Measurements from ENCODE around the gene RPS23.
"Not testable (repeated sequence)": the region's sequence is repeated elsewhere in the genome, so short reads cannot be mapped to it uniquely, and the experiment has no call there.

Gene RPS23

DNA sequence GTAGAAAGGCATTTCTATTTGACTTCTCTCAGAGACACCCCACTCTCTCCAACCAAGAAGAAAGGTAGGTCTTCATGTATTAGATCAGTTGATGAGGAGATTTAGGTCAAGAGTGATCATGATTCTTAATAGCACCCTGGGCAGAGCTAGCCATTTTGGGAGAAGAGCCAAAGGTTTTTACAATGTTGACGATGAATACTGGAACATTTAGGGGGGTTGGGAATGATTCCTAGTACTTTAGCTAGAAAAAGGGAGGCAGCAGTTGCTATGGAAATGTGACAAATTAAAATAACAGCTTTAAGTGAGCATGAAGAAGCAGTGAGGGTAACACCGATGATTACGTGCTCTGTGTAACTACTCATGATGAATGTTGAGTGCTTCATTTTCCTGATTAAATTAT, 9.5 kb upstream of the RPS23 start:
- no peak for DNase-seq

DNA sequence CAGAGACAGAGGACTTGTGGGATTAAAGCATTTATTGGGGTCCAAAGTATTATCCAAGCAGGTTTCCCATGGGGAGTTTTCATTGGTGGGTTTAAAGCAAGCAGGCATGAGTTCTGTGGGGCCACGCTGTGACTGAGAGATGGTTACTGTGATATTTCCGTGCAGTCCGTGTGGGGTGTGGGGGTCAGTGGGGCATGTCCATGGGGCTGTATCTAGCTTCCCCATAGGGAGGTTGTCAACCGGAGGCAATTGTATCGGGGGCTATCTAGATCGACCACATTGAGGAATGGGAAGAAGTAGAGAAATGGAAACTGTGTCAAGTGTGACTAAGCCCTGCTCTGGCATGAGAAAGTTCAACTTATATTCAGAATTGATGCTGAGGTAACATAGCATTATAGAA, 7.1 kb upstream of the RPS23 start:
- DNase-seq = no peak

DNA sequence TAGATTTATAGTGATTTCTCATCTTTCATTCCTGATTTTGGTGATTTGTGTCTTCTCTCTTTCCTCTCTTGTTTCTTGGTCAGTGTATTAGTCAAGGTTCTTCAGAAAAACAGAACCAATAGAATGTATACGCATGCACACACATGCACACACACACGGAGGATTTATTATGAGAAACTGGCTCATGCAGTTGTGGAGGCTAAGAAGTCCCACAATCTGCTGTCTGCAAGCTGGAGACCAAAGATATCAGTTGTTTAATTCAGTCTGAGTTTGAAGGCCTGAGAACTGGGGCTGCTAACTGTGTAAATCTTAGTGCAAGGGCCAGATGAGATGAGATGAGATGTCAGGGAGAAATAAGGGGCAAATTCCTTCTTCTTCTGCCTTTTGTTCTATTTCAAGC, 5.7 kb upstream of the RPS23 start:
- DNase-seq = no peak

DNA sequence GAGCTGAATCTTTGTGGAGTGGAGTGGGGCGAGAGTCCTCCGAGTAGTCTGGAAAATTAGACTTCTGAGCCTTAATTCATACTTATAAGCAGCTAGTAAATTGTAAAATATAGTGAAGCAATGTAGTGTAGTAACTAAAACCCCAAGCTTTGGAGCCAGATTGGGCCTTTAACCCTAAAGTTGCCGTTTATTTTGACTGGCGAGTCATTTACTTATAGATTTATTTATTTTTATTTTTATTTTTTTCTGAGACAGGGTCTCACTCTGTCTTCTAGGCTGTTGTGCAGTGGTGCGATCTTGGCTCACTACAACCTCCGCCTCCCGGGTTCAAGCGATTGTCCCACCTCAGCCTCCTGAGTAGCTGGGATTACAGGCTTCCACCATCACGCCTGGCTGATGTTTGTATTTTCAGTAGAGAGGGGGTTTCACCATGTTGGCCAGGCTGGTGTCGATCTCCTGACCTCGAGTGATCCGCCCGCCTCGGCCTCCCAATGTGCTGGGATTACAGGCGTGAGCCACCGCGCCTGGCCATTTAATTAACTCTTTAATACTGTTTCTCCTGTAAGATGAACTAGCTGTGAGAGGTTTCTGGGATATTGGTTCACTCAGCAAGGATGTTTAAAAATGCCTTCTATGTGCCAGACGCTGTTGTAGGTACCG, 687 bp upstream of the RPS23 start:
- DNase-seq = no peak

DNA sequence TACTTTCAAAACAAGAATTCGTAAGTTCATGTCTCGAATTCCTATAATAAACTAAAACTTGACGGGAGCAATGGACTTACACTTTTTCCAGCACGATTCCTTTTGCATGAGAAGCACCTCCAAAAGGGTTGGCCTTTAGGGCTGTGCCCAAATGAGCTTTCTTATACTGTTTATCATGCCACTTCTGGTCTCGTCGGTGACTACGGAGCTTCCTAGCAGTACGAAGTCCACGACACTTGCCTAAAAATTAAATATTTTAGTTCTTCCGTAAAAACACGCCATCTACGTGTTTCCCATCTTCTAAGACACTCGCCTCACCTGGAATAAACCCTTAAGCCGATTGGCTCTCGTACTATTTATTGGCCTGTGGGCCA, 554 bp downstream of the RPS23 start:
- DNase-seq = no peak

DNA sequence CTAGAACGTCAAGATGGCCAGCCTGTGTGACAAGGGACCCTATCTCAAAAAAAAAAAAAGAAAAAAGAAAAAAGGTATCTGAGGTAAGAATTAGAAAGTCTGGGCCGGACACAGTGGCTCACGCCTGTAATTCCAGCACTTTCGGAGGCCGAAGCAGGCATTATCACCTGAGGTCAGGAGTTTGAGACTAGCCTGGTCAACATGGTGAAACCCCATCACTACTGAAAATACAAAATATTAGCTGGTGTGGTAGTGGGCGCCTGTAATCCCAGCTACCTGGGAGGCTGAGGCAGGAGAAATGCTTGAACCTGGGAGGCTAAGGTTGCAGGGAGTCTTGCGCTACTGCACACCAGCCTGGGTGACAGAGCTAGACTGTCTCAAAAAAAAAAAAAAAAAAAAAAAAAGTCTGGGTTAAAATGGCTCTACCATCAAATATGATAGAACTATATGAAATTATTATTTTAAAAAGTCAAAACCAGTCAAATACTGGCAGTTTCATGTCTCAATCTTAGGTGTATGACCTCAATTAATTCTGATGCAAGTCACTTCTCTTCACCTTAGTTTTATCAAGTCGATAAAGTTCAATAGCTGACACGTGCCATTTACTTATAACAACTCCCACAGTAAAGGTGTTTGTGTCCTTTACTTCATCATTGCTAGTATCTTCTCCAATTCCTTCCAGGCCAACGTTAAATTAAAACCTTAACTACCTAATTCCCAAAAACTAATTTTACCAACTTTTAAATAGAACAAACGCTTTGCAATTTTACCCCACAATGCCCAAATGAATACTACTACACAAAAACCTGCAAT, 1.1 kb downstream of the RPS23 start:
- no peak for DNase-seq

DNA sequence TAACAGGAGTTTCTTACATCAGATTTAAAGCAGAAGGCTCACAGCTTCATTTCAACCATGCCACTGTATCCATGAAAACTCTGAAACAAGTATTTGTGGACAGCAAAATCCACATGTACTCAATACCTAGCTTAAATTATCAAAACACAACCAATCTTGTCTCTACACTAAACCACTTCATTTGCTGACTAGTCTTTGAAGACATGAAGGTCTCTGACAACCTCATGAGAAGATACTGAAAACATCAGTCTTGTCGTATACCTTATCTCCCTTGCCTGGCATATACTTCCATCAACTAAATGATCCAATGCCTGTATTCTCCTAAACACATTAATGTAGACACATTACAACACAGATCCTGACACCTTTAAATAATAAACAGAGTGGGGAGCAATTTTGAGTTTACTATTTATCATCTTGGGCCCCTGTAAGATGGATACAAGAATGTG, 2.9 kb downstream of the RPS23 start:
- DNase-seq = no peak

DNA sequence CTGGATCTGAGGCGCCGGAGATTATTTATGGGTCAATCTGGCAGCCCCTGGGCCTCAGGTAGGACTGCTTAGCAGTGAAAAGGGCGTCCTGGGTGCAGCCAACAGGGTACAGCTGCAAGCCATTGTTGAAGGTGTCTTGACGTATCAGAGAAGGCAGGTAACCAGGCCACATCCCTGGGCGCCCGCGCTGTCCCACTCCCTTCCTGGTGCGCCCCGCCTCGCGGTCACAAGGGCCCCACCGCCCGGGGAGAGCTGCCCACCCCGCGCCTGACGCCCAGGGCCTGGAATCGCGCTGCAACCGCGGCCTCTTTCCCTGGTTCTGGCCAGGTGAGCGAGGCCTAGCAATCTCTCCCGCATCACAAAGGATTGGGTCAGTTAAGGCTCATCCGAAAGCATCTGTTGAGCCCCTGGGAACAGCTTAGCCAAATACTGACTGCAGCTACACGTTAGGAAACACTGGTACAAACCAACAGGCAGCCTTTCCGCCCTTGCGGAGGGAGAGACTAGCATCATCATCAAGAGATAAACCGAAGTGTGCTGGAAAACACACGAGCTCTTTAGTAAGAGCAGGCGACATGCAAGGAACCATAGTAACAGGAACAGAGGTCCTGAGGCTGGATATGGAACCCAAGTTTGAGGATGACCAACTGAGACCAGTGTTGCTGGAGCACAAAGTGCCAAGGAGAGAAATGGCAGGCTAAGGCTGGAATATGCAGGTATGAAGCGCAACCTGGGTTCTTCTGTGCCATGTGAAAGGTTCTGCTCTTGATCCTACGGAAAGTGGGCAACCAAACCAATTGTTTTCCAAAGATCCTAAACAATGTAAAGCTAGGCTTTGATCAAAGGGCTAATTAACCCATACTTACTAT, 3.6 kb downstream of the RPS23 start:
- no peak for DNase-seq

DNA sequence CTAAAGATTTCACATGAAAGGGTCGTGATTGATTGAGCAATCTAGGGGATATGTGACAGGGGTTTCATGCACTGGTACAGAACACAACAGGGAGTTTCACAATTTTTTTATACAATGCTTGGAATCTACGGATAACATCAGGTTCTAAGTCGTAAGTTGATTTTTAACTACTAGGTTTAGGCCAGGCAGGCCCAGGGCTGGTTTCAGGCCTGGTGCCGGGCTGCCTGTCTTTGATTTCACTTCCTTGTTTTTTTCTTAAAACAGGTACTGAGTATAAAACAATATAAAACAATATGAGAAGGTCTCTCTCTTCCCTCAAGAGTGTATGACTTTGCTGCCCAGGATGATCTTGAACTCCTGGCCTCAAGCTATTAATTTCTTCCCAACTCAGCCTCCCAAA, 4.7 kb downstream of the RPS23 start:
- not testable (repeated sequence) for DNase-seq

DNA sequence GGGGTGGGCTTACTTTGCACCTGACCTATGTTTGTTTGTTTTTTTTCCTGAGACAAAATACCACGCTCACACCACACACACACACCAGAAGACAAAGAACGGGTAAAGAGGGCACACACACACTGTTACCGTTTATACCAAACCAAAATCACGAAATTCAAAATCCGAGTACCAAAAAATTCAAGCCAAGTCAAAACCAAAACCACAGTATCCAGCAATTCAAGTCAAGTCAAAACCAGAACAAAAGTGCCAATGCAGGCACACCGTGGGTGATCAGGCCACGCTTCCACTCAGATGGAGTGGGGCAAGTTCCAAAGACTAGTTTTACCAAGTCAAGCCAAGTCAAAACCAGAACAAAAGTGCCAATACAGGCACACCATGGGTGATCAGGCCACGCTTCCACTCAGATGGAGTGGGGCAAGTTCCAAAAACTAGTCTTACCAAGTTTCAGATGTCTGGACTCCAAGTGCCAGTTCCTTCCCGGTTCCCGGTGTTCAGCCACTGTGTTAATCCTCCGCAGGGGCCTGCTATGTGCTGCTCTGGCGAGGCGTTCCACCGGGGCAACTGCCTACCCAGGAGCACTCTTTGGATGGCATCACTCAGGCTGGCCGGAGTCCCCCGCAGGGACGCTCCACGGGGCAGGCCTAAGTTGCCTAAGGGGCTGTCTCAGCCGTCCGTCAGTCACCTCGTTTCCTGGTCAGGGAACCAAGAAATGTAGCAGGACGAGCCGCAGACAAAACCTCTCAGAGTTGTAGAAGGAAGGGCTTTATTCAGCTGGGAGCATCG, 5.4 kb downstream of the RPS23 start:
- not testable (repeated sequence) for DNase-seq

DNA sequence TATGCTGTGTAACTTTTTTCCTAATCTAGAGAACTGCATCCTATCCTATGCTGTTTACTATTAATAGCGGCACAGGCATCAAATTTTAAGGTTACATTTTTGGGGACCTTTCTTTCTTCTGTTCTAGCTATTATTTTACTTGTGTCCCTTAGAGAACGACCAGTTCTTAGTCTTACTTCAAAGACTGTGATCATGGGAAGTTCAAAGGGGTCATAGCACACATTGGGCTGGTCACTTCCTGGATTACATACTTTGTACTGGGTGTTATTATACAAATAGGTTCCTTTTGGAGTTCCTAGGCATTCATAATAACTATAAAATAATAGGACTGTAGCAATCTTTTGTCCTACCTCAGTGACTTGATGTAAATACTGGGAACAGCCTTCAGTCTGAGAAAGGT, 8.8 kb downstream of the RPS23 start:
- DNase-seq = not testable (repeated sequence)

DNA sequence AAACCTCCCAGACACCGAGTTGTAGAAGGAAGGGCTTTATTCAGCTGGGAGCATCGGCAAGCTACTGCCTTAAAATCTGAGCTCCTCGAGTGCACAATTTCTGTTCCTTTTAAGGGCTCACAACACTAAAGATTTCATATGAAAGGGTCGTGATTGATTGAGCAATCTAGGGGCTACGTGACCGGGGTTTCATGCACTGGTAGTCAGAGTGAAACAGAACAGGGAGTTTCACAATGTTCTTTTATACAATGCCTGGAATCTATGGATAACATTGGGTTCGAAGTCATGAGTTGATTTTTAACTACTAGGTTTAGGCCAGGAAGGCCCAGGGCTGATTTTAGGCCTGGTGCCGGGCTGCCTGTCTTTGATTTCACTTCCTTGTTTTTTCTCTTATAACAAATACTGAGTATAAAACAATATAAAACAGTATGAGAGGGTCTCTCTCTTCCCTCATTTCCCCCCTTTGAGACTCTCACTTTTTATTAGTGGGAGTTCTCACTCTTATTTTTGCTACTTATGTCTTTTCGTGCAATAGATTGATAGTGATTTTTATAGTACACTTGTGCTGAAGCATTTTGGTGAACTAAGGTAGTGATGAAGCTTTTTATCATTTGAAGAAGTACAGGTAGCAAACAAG, 10.7 kb downstream of the RPS23 start:
- DNase-seq = not testable (repeated sequence)

DNA sequence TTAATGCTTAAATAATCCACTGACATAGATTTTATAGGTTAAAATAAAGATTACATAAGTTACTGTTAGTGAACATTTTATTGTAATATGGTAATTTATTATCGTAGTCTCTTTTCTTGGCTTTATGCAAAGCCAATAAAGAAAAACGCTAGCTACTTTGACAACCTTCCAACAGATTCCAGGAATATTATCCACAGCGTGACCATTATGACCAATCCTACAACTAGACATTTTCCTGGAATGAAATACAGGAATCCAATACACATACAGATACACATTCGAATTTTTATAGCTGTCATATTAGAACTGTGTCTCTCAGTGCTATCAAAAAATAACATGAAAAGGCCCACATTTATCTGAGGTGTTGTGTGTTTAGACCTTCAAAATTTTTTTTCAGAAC, 13.1 kb downstream of the RPS23 start:
- no peak for DNase-seq

DNA sequence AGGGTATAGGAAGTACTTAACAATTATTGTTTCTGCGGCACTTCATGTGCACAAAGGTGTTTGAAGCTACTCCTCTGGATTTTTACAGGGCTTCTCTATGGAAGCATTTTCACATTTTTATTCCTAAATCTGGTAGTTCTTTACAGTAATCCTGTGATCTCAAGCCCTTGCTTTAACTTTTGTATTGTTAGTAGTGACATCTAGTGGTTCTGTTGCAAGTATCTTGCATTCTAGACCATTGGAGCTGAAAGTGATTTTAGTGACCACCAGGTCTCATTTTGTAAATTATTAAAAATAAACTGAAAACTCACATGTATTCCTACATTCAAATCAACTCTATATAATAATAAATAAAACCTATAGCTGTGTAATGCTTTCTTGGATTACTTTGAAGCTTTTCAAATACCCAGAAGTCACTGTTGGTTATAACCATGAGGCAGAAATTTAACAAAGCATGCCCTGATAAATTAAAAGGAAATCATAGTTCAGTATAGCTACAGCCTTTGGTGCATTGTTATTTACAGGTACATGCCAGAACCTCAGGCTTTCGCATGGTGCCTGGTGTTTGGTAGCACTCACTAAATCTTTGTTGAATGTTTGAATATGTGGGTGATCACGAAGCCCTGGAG, 18.9 kb downstream of the RPS23 start:
- no peak for DNase-seq

DNA sequence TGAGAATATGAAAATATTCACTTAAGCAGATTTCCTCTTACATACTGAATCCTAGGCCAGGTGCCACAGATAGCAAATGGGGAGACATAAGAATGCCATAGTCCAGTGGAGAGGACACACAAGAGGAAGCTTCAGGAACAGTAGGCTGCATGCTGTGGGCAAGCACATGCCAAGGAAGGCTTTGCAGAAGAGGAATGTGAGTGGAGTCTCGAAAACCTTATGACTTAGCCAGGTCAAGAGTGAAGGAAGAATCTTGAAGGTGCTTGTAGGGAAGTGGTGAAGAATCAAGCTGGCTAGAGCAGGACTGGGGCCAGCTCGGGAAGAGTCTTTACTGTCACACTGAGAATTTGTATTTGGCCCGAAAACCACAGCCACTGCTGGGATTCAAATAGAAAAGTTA, 20.4 kb downstream of the RPS23 start:
- no peak for DNase-seq

DNA sequence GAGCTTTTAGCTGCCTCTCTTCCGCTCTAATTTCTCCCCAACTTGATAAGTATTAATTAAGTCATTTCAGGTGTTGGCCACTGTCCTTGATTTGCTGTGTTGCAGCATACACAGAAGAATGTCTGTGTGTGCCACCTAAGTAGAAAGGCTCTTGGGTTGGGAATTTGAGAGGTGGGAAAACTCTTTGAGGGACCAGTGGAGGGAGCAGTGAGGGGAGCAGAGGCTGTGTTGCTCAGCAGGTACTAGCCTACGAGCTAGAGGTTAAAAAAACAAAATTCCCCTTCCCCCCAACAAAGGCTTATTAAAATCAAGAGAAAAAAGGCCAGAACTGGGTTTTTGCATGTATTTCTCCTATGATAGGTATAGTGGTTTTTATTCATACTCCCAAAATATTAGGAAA, 20.9 kb downstream of the RPS23 start:
- no peak for DNase-seq

DNA sequence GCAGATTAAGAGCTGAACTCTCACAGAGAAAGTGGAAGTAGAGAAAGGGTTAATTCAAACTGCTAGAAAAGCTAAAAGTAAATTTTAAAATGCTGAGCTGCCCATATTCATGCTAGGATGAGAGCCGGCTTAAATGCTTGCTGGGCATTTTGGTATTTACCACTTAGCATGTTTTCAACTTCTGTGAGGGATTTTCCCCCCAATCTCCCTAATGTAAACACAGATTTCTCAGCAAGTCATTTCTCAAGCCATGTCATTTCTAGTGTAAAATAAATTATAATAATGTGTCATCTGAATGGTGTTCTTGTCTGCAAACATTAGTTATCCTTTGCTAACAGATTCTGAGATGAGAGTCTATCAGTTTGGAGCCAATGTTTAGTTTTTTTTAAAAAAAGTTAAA, 22.3 kb downstream of the RPS23 start:
- DNase-seq = no peak

DNA sequence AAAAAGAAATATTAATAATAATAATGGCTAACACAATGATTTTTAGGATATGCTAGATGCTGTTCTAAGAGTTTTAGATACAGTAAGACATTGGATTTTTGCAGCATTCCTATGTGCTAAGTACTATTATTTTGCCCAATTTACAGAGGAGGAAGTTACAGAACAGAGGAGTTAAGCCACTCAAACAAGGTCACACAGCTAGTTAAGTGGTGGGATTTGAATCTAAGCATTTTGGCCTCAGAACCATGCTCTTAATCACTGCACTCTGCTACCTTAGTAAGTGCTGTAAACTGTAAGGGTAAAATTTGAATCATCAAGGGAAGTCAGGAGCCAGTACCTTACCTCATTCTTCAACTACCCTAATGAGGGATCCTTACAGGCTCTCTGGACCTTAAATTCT, 25.4 kb downstream of the RPS23 start:
- no peak for DNase-seq

DNA sequence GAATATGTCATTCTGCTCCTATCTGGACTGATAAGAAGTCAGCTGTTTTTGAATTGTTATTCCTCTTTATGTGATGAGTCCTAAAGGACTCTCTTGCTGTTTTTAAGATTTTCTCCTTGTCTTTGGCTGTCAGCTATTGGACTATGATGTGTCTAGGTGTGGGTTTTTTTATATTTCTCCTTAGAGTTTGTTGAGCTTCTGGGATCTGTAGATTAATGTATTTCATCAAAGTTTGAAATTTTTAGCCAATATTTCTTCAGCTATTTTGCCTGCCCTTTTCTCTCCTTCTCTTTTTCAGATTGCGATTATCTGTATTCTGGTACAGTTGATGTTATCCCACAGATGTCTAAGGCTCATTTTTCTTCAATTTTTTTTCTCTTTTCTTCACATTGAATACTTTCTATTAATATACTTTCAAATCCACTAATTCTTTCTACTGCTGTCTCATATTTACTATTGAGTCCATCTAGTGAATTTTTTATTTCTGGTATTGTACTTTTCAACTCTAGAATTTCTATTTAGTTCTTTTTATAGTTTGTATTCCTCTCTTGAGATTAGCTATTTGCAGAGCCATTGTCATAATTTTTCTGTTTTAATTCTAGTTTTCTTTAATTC, 31.1 kb downstream of the RPS23 start:
- no peak for DNase-seq

DNA sequence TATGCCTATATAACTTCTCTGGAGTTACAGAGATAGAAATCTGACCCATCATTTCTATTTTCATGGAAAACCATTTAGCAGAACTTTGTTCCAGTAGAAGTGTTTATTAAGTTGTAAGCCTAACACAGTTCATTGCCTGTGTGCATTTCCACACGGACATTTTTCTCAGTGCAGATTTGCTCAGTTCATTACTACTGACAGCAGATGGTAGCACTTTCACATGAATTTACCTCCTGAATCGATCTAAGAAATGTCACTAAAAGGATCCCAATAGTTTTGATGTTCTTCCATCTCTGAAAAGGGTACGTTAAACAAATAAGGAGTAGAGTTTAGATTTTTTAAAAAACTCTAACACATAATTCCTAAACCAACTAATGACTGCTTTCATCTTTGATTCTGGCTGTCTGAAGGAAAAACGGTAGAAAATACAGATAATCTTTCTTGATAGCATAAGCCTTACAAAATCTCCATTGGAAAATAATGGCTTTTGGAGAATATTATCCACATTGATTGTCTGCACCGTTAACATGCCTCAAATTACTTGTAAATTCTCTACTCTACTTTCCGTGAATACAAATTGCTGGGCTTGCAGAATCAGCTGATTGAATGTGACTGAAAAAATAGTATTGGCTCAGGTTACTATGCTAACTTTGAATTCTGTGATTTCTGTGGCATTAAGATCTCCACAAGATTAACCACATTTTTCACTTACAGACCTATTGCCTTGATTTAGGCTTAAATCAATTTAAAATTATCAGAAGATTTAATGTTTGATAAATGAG, 33.1 kb downstream of the RPS23 start:
- DNase-seq = no peak

DNA sequence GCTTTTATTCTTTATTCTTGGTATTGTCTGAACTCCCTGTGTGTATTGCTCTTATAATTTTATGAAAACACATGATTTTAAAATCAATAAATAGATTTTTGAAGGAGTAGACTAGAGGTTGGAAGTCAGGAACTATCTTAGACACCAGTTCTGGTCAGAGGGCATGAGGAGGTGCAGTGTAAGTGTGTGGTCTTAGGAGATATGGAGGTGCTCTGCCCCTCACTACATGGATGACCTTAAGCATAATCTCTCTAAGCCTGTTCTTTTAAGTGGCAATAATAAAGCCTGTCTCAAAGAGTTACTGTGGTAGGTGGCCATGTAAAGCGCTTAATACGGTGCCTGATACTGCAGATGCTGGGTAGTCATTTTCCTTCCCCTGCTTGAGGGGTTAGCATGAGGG, 34.0 kb downstream of the RPS23 start:
- no peak for DNase-seq

All from activated CD4-positive, CD25-positive, alpha-beta regulatory T cell treated with anti-CD3 and anti-CD28 coated beads, Interleukin-2, amount 50 U/mL, for 72 hours (primary cell).